Astrocyte of the hippocampus (primary cell): ENCODE data around the gene ERFL.
"Not testable (repeated sequence)": the region's sequence is repeated elsewhere in the genome, so short reads cannot be mapped to it uniquely, and the experiment has no call there.

Source experiments
- DNase-seq: peaks from one replicate; pipeline ENCODE4 v3.0.0; 2011; ENCODE audit warnings: low read depth, low spot score

ERFL gene

GRCh38 chr19:41926763-41927496 is 1.3 kb downstream of the ERFL start:
- DNase-seq: no peak

- no peak for DNase-seq
Measured at GRCh38 chr19:41926028-41926762, 2.1 kb downstream of the ERFL start.

DNA sequence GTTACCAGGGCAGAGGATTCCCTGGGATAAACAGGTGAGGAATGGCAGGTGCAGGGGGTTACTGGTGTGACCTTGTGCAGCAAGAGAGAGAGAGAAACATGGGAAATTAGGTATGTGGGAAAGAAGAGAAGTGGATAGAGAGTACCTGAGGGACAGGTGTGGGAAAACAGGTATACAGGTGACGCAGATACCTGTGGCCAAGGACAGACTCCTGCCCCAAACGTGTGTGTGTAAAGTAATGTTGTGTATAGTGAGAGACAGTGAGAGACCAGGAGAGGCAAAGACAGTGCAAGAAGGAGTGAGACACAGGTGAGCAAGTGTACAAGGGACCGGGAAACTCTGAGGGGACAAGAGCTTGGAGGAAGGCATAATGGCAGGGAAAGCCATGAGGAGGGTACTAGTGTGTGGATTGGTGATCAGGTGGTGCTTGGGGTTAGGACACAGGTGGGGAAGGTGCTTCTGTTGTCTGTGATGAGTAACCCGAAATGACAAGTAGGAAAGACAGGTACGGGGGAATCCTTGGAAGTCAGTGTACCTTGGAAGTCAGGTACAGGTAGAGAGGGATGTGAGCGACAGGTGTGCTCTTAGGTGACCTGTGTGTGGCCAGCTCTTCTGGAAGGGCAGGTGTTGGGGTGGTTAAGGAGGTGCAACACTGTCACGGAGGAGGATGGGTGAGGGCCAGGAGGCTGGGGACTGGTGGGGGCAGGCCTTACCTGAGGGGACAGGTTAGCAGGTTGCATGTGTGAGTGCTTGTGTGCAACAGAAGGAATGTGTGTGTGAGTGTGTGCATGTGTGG is 2.8 kb downstream of the ERFL start:
- DNase-seq: no peak

- DNase-seq: no peak
Measured at GRCh38 chr19:41924151-41925145, 3.8 kb downstream of the ERFL start.

GRCh38 chr19:41923045-41923788 is 5.0 kb downstream of the ERFL start:
- no peak for DNase-seq

DNA sequence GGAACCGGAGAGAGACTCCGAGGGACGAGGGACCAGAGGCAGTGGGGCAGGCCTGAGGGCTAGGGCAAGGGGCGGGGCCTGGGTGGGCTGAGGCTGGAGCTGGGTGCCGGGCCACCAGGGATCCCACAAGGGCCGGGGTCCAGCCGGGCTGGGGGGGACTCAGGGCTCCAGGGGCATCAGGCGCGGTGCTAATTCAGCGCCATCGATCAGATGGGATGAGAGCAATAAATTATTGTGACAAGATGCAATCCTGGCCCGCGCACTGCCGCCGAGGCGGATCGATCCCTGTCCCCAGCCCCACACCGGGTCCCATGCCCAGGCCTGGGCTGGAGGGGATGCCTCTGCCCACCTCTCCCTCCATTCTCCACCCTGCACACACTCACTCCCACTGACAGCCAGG is 5.7 kb downstream of the ERFL start:
- DNase-seq: no peak

DNA sequence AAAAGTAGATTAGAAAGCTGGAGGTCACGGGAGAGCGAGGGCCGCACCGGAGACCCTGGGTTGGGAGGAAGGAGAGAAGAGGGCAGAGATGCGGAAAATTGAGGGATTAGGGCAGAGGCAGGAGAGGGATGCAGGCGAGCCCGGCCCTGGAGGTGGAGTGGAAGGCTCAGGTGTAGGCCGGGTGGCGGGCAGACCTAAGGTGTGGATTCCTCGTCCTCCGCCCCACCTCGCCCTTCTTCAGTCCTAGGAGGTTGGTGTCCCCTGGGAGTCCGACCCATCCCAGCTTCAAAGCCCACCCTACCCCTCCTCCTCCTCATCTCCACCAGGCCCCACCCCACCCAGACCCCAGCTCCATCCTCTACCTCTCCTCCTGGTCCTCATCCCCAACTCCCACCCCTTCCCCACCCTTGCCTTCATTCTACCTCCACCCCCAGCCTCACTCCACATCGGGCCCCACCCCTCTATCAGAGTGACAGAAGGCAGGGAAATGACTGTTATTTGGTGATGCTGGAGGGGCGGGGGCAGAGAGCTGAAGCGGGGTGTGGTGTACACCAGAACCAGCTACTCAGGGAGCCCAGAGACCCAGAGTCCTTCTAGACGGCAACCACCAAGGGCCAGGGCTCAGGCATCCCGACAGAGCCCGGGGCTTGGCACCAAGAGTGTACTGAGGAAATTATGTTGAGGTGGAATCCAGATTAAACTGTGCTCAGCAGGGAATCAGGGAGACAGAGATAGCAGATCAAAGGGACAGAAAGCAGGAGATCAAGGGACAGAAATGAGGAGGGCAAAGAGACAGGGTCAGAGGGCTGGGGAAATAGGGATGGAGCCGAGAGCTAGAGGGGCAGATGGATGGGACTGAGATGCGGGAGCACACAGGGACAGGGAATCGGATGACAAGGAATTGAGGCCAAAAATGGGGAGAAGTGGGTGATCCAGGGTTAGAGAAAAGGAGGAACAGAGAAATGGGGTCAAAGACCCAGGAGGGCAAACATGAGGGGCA is 6.4 kb downstream of the ERFL start:
- DNase-seq: no peak

DNA sequence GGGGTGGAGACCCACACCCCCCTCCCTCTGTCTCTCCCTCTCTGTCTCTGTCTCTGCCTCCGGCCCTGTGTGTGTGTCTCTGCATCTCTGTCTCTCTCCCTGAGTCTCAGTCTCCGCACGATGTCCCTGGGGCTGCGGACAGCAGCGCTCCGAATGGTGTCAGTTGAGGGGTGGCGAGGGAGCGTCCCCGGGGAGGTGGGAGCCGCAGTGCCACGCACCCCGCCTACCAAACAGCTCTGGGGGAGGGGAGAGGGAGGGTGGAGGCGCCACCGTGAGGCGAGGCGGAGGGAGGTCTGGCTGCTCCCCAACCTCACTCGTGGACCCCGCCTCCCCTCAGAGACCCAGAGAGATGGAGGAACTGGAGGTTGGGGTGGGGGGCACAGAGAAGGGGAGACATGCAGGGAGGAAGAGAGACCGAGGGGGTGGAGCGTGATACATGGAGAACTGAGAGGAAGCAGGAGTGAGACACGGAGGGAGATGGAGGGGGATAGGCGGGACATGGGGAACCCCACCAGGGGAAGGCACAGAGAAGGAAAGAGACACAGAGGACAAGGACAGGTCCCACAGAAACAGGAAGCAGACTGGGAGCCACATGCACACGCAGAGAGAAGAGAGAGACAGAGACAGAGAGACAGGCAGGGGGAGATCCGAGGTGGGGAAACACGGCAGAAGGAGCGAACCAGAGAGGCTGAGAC is 7.2 kb downstream of the ERFL start:
- DNase-seq: no peak

DNA sequence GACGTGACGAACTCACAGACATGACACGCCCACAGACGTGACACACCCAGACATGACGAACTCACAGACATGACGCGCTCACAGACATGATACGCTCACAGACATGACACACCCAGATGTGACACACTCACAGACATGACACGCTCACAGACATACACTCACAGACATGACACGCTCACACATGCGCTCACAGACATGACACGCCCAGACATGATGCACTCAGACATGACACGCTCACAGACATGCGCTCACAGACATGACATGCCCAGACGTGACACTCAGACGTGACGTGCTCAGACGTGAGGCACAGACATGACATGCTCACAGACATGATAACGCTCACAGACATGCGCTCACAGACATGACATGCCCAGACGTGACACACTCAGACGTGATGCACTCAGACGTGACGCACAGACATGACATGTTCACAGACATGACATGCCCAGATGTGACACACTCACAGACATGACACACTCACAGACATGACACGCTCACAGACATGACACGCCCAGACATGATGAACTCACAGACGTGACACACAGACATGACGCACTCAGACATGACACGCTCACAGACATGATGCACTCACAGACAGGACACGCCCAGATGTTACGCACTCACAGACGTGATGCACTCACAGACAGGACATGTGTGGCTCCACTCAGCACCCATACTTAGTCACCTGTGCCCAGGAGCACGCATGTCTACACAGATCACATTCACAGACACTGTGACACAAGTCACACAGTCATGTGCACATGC is 8.1 kb downstream of the ERFL start:
- DNase-seq: no peak

DNA sequence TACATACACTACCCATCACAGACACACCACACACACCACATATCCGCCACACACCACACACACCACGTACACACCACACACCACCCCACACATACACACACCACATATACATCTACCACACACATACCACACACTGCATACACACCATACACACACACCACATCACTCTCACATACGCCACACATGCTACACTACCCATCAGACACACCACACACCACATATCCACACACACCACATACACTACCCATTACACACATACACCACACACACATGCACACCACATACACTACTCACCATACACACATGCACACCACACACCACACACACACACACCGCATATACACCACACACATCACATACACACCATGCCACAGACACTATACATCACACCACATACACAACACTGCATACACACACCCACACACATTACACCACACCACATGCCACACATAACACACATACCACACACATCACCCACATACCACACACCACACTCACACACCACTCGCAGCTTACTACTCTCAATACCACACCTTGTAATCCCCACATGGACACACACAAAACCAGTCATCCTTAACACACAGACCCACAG is 9.5 kb downstream of the ERFL start:
- no peak for DNase-seq

- DNase-seq: no peak
Measured at GRCh38 chr19:41918095-41918494, 10.2 kb downstream of the ERFL start.

DNA sequence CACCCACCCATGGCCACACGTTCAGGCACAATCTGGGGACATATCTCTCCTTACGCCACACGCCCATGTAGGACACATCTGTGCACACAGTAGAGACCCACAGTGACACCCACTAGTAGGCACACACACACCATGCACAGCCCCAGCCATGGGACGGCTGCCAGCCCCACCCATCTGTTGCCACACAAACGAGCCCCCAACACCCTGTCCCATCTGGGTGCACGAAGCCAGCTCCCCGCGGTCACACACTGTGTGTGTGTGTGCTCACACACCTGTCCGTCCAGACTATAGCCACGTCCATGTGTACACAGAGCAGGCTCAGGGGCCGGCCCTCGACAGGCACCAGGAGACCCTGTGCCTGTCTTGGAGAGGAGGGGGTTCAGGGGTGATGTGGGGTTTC is 10.6 kb downstream of the ERFL start:
- no peak for DNase-seq

- no peak for DNase-seq
Measured at GRCh38 chr19:41915776-41916414, 12.4 kb downstream of the ERFL start.

GRCh38 chr19:41915021-41915775 is 13.1 kb downstream of the ERFL start:
- no peak for DNase-seq

- DNase-seq: not testable (repeated sequence)
Measured at GRCh38 chr19:41914424-41914834, 13.8 kb downstream of the ERFL start.
